ENCODE results near the gene CHRNA1.
A peak's percentile ranks its signal among the peaks of the same experiment; 100 is the strongest.

Gene CHRNA1

GRCh38 chr2:174759381-174760065 lies 4.7 kb downstream of the CHRNA1 start:
- no peak for DNase-seq

GRCh38 chr2:174756743-174757142 lies 7.5 kb downstream of the CHRNA1 start:
- DNase-seq = no peak

DNA sequence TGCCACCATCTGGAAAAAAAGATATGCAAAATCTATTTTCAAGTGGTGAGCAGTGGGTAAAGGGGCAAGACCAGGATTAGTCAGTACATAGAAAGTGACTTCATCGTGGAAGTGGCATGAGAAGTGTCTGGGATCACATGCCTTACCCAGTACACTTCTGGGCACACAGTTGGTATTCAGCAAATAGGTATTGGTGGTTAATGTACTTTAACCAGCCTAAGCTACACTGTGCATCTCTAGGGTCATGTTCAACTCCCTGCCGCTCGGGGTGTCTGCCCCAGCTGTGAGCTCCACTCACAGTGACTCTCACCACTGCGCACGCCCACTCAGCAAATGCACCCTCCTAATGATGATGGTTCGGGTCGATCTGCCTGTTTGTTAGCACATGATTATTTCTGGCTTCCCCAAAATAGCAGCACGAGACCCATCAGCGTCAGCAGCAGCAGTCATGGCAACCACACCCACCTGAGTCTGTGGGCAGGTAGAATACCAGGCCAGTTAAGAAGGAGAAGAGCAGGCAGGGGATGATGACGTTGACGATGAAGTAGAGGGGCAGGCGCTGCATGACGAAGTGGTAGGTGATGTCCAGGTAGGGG lies 11.1 kb downstream of the CHRNA1 start:
- no peak for DNase-seq

DNA sequence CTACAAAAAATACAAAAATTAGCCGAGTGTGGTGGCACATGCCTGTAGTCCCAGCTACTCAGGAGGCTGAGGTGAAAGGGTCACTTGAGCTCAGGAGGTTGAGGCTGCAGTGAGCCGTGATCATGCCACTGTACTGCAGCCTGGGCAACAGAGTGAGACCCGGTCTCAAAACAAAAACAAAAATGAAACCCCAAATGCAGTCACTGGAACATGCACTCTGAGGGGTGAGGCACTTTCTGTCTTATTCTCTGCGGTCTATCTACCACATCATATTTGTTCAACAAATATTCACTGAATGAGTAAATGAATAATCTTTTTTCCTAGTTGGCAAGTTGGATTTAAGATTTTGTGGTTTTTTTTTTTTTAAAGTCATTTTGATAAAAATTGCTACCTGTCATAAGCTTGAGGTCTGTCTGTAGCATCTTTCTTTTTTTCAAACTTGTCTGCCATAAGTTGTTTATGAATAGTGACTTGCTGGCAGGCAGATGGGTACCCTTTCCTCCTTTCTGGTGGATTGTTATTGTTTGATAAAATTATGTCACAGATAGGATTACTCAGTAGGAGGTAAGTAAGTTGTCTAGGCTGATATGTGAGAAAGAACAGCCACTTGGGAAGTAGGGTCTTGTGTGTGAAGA lies 11.8 kb downstream of the CHRNA1 start:
- no peak for DNase-seq

GRCh38 chr2:174750923-174751441 lies 13.3 kb downstream of the CHRNA1 start:
- DNase-seq = no peak

DNA sequence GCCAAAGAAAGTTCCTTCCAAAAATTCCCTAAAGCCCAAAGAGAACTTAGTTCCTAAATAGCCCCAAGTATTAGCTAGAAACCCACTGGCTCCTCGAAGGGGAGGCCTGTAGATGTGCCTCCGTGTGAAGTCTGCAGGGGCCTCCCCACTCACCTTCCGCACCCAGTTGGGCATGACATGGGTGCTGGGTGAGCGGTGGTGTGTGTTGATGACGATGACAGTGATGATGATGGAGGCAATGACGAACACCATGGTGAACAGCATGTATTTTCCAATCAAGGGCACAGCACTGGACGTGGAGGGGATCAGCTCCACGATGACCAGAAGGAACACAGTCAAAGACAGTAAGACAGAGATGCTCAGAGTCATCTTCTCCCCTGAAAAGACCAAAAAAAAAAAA lies 14.5 kb downstream of the CHRNA1 start:
- no peak for DNase-seq

GRCh38 chr2:174748948-174749347 lies 15.3 kb downstream of the CHRNA1 start:
- DNase-seq = peak; percentile 51

DNA sequence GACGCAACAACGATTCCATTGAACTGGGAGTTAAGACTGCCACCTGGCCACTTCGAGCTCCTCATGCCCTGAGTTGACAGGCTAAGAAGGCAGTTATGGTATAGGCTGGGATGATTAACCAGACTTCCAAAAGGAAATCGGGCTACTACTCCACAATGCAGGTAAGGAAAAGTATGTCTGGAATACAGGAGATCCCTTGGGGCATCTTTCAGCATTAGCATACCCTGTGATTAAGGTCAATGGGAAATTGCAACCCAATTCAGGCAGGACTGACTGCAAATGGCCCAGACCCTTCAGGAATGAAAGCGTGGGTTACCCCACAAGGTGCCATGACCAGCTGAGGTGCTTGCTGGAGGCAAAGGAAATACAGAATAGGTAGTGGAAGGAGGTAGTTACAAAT lies 19.1 kb downstream of the CHRNA1 start:
- no peak for DNase-seq

DNA sequence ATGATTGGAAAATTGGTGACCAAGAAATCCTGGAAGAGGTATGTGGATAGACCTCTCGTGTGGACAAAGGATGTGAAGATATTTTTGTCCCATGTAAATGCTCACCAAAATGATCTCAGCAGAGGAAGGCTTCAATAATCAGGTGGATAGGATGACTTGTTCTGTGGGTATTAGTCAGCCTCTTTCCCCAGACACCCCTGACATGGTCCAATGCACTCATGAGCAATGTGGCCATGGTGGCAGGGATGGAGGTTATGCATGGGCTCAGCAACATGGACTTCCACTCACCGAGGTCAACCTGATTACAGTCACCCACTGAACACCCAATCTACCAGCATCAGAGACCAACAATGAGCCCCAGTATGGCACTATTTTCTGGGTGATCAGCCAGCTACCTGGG lies 20.2 kb downstream of the CHRNA1 start:
- DNase-seq = no peak

DNA sequence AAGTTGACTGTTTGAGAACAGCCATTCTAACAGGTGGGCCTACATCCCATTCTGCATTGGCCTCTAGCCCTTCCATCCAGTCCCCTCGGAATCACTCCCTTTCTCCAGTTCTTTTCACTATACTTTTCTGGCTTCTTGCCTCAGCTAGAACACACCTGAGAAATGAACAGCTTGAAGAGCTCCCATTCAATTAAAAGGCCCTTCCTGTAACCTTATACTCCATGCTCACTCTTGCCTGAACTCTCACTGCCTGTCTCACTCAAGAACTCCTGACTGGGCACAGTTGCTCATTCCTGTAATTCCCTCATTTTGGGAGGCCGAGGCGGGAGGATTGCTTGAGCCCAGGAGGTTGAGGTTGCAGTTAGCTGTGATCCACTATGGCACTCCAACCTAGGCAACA lies 23.6 kb downstream of the CHRNA1 start:
- DNase-seq = peak; percentile 35

GRCh38 chr2:174738841-174739240 lies 25.4 kb downstream of the CHRNA1 start:
- no peak for DNase-seq

GRCh38 chr2:174731546-174731945 lies 32.7 kb downstream of the CHRNA1 start:
- DNase-seq = no peak

DNA sequence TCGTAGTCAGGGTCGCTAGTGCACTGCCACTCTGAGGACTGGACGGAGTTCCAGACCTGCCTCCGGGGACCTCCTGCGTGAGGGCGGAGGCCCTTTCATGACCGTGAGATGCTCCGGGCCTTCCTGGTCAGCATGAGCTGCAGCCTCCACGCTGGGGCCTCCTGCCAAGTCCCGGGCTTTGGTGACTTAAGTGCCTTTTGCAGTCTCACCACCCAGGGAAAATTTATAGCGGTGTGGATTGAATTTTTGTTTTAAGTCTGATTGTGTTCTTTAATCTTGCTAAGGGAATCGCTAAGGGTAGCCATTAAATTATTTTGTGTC lies 33.6 kb downstream of the CHRNA1 start:
- DNase-seq = no peak

- DNase-seq = peak; percentile 68
These were observed 34.2 kb downstream of the CHRNA1 start for GRCh38 chr2:174729797-174730697.

- DNase-seq = no peak
These were observed 36.2 kb downstream of the CHRNA1 start for GRCh38 chr2:174728096-174728495.

GRCh38 chr2:174726212-174726611 lies 38.1 kb downstream of the CHRNA1 start:
- no peak for DNase-seq

- no peak for DNase-seq
These were observed 41.2 kb downstream of the CHRNA1 start for GRCh38 chr2:174722942-174723592.

DNA sequence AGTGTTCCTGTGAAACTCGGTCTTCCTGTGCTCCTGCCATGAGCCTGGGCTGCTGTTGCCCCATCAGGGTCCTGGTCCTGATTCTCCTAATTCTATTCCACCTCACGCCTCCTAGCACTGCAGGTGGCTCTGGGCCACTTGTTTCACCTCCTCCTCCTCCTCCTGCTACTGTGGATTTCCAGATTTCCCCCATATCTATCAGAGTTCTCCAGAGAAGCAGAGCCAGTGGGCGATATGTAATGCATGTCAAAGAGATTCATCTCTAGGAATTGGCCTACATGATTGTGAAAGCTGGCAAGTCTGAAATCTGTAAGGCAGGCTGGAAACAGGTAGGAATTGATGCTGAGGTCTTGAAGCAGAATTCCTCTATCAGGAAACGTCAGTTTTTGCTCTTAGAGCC lies 45.3 kb downstream of the CHRNA1 start:
- no peak for DNase-seq

- no peak for DNase-seq
These were observed 45.7 kb downstream of the CHRNA1 start for GRCh38 chr2:174718591-174718990.

DNA sequence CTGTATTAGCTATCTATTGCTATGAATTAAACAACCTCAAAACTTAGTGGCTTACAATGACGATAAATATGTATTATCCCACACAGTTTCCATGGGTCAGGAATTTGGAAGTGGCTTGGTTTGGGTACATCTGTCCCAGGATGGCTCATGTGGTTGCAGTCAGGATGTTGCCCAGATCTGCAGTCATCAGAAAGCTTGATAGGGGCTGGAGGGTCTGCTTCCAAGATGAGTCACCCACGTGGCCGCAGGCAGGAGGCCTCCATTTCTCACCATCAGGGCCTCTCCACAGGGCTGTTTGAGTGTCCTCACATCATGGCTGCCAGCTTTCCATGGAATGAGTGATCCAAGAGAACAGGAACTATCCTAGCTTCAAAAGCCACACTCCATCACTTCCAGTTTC lies 46.4 kb downstream of the CHRNA1 start:
- DNase-seq = no peak

DNA sequence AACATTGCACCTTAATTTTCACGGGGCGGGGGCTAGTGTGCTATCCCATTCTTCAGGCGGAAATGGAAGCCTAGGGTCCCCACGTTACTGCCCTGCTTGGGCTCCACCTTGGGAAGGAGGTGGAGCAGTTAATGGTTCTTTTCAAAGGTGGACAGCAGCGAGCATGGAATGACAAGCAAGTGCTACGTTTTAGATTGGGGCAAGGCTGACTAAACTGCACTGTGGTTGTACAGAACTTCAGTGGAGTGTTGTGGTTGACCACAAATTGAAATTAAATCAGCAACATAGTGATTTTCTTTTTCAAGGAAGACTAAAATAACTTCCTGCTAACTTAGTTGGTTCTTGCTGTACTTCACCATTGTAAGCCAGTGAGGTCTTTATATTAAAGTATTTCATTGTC lies 47.0 kb downstream of the CHRNA1 start:
- DNase-seq = no peak

- DNase-seq = no peak
These were observed 47.5 kb downstream of the CHRNA1 start for GRCh38 chr2:174716785-174717184.

DNA sequence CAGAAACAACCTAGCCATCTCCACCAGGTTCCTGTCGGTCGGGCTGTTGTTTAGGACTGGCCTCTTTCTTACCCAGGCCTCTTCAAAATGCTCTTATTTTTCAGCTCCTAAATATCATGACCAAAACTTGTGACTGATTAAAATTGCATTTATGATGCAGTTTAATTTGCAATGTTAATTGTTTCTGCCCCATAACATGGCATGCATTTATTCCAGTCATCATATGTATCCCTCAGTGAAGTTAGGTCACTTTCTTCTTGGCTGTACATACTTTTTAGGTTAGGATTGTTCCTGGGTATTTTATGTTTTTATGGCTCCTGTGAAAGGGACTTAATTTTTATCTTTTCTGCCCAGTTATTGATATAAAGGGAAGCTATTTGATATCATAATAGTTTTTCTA lies 50.6 kb downstream of the CHRNA1 start:
- DNase-seq = no peak

All from NCI-H510A (cell line).